Cardiac septum (tissue), 1 donor: ENCODE data around the gene TMEM89. TPM values are rescaled to one million over a fixed set of nuclear protein-coding genes. Genes with fewer than 3 reads are reported as not detected.

Experiments
- DNase-seq: peaks from one replicate; pipeline ENCODE4 v3.0.0-alpha.2; 2020; ENCODE audit warnings: low spot score
- intact Hi-C: fragments of 100-400 bp; cut with DNase I; formaldehyde crosslinking; loops from one replicate; pipeline ENCODE4 v1.14.0; 2022
- total RNA-seq: library from RNA; stranded (reverse); fragmentation: NEBNext Ultra II Directional; extraction: Animal tissue kit (Norgen Biotek cat#: 25700); gene quantifications from one replicate; pipeline ENCODE4 v1.2.1, GENCODE V29; 2021
- donor health status: DM: no; HTN: no; CAD: no.

Gene TMEM89
- total RNA-seq, 1 donor from 2014 or later = not detected

DNA sequence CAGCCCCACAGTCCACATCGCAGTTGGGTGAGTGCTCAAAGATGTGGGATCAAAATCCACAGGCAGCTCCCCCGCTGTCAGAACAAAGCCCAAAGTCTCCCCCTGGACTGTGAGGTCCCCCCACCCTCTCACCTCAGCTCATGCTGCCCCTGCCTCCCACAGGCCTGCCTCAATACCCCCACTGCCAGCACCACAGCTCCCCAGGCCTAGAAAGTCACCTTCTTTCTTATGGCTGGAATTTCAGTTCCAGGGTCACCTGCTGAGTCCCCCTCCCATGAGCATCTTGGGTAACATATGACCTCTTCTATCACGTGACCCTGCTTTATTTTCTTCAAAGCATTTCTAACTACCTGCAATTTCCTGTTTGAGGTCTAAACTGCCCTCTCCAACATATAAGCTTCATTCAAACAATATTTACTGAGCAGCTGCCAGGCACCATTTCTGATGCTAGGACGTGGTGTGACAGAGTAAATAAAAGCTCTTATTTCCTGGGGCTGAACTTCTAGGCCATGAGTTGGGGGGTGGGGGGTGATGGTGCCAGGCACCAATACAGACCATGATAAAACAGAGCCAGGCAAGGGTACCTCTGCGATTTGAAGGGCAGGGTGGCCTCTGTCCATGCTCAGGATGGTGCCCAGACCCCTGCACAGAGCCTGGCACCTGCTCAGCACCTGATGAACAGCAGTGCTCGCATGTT is 2.4 kb upstream of the TMEM89 start:
- intact Hi-C loops = no loop called here
- no peak for DNase-seq

DNA sequence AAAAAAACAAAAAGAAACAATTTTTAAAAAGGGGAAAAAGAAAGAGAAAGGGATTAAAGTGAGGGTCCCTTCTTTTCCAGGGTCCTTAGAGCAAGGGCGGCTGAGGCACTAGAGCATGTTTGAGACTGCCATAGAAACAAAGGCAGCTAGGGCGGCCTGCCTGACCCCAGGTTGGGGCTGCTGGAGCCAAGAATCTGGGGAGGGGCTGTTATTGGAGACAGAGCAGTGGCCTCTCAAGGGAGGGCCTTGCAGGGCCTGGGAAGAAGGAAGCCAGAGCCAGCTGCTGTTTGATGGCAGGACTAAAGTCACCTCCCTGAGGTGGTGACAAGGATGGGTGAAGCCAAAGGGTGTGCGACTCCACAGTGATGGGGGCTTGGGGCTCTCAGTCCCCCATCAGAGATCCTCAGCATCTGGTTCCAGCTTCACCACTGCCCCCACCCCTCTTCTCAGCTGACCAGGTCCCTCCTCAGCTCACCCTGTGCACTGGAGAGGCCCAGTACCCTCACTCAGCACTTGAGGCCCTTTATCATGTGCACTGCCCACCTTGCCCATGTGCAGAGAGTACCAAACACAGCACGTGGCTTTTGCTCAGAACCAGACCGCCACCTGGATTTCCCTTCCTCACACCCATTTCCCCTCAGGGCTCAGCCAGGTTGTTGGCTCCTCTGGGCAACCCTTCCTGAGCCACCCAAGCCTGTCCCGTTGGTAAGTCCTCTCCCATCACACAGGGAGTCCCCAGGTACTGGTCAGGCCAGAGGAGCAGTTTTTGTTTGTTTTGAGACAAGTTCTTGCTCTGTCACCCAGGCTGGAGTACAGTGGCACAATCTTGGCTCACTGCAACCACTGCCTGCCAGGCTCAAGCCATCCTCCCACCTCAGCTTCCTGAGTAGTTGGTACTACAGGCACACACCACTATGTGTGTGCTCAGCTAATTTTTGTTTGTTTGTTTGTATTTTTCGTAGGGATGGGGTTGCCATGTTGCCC is 1.7 kb downstream of the TMEM89 start:
- DNase-seq = no peak
- intact Hi-C loops = no loop called here

DNA sequence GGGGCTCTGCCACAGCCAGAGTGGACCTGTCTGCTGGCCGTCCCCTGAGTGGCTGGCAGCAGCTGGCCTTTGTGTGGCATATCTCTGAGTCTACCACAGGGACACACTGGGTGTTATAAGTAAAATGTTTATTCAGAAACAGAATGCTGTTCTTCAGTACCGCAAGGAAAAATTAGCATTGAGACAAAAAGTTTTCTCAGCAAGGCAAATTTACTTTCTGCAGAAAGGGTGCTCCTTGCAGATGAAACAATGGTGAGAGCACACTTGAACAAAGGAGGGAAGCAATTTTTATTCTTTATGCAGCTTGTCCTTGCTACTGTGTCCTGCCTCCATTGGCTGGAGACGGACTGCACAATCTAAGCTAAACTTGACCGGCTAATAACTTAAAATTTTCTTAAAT is 4.0 kb downstream of the TMEM89 start:
- intact Hi-C loops = no loop called here
- no peak for DNase-seq

DNA sequence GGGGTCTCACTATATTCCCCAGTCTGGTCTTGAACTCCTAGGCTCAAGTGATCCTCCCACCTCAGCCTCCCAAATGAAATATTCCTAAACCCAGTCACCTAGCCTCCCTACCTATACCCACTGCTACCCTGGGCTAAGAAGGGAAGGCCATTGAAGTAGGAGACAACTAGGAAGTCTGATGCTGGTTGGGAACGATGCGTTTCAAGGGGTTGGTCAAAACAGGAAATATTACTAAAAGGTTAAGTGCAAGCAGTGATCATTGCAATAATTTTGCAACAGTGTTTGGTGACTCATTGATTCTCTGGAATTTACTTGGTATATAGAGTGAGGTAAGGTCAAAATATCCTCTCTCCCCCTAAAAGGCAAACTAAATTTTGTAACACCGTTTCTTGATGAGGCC is 7.5 kb downstream of the TMEM89 start:
- intact Hi-C loops = no loop called here
- DNase-seq = no peak

DNA sequence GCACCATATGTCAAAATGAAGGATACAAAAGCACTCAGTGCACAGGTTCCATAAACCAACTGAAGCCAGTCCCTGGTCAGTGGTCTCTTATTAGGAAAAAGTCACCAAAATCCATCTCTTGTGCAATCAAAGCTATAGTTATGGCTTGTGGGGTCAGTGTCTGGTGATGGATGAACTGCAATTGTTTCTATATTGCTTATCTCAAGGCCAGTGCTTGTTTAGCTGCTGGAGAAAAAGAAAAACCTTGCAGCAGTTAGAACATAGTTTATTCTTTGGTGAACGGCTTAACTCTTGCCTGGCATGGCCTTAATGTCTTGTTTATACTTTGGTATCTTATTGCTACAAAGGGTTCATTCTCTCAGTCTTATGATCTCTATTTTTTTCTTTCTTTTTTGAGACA is 9.3 kb downstream of the TMEM89 start:
- no peak for DNase-seq
- intact Hi-C loops = no loop called here

DNA sequence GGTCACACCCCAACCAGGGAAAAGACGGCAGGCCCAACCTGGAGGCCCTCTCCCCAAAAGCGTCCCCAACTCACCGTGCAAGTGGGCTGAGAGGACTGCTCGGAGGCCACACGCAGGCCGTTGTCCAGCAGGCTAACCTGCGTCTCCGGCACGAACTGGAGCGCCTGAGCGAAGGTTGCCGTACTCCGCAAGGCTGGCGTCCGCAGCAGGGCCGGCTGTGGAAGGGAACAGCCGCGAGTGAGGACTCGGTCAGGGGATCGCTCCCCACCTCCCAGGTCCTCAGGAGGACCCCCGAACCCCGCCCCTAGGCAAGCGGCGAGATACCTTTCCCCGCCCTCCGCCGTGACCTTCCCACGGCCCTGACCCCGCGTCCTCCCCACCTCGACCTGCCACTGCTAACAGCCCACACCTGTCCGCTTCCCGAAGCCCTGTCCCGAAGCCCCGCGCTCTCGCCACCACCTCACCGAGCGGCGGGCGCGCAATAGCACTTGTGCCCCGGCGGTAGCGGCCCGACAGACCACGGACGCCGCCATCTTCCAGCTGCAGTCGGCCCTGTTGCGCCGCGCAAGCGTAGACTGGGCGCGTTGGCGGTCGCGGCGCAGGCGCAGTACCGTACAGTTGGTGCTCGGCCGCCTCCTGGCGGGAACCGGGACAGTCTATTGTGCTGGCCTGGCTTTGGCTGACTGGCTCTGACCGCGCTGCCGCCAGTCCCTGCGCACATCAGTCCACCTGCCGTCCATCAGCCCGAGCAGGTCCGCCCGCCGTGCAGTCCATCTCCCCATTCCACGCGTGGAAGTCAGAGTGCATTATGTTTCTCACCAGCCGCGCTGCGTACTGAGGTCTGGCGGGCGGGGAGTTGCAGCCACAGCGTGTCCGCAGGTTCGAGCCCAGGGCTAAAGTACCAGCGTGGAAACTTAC is 12.2 kb downstream of the TMEM89 start, which contains the start of gene UQCRC1:
Gene UQCRC1 (minus strand): TSS at position 559 of the 918 bp plus-strand sequence. CDS start 26 bp downstream, at position 533.
- peak; percentile 97 for DNase-seq
- intact Hi-C loops = loop anchor here (2.0 kb wide), 2 partner anchors 25 to 51 kb away; partner anchors contain the start of gene SLC26A6

DNA sequence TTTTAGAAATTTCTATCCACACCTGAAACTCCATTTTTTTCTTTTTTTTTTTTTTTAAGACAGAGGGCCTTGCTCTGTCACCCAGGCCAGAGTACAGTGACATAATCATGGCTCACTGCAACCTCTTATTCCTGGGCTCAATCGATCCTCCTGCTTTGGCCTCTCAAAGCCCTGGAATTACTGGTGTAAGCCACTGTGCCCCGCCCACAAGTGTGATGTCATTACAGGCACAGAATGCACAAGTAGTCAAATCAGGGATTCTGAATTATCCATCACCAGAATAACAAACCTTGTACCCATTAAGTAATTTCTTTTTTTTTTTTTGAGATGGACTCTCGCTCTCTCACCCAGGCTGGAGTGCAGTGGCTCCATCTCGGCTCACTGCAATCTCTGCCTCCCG is 14.1 kb downstream of the TMEM89 start:
- DNase-seq = no peak
- intact Hi-C loops = no loop called here

DNA sequence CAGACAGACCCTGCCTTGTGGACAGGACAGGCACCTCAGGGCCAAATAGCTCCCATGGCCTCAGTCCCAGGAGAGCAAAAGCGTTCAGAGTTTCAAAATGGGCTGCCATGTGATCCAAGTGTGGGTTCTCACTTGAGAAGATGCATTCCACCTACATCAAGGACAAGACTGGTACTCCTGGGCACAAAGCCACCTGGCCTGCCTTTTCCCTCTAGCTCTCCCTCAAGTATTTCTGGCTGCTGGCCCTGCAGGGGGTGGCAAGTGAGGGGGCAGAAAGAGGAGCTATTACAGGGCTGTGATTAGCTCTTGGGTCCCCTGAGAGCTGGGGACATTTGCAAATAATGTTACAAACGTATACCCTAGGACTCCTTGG is 20.0 kb downstream of the TMEM89 start:
- intact Hi-C loops = loop anchor here (2.0 kb wide), 1 partner anchor 43 kb away; no protein-coding TSS in a partner anchor
- peak; percentile 86 for DNase-seq

DNA sequence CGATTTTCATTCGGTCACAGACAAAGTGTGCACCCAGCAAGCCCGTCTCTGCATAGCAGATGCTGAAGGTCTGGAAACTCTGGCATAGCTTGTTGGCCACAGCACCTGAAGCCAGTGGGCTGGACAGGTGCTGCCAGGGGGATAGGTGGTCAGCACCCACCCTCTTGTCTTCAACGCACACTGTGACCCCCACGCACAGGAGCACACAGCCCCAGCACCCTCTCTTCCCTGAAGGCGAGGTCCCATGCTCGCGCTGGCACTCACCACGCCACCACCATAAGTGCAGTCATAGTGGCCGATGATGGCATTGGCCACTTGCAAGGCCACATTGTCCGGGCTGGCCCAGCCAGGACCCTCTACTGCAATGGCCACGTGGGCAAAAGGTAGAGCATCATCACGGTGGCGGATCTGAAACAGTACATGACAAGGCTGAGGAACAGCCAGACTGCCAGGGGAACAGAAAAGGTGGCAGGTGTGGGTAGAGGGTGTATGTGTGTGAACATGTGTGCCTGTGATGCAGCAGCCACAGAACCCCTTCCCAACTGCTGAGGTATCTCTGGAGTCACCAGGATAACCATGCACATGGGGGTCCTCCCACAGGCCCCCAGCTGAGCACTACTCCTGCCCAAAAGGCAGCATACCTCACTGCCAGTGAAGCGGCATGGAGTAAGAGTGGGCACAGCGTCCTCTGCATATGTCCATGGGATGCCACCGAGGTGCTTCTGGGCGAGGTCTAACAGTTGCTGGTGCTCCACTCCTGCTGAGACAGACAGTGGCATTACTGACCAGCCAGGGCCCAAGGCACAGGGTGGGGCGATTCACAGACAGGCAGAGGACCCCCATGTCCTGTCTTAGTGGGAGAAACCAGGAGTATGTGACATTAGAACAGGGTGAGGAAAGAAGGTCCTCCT is 20.6 kb downstream of the TMEM89 start:
- intact Hi-C loops = loop anchor here (2.0 kb wide), 1 partner anchor 42 kb away; no protein-coding TSS in a partner anchor
- no peak for DNase-seq

DNA sequence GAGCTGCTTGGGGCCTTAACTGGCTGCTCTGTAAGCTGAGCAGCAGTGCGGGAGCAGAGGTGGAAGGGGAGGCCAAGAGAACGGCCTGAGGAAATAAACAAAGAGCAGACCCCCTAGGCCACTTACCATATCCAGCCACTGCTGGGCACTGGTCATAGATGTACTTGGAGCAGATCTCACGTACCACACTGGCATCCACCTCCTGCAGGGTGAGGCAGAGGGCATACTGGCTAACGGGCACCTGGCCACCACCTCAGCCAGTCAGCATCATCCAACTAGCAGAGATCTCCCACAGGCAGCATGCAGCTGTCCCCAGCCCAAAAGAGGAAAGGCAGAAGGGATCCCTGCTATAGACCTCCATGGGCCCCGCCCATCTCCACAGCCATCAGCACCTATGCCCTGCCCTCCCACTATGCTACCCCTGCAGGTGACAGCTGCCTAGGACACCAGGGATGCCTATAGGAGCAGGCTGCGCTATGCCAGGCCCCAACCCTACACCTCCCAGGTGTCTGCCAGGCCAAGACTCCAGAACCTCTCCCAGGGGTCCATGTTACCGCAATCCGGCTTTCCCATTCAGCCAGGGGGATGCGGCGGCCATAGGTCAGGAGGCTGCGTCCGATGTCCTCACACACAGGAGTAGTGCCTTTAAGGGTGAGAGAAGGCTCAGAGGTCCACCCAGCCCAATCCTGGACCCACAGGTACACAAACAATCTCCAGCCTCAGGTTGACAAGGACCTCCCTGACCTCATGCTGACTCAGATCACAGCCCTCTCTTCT is 21.9 kb downstream of the TMEM89 start:
- intact Hi-C loops = loop anchor here (2.0 kb wide), 1 partner anchor 41 kb away; no protein-coding TSS in a partner anchor
- DNase-seq = no peak

DNA sequence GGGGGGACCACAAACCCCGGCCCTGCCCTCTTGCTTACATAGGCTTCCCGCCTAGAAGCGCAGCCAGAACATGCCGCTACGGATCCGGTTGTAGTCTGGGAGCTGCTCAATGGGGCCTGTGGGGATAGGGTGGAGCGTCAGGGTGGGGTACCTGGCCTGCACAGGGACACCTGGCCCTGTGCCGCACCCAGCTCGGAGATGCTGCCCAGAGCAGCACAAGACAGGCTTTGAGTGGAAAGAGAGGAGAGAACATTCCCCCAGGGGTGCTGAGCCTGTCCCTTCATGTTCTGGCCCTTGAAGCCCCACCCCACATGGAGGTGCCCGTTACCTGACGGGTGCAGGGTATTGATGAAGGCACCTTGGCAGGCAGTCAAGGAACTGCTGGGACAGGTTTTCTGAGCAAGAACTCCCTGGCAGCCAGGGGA is 22.5 kb downstream of the TMEM89 start:
- no peak for DNase-seq
- intact Hi-C loops = no loop called here

DNA sequence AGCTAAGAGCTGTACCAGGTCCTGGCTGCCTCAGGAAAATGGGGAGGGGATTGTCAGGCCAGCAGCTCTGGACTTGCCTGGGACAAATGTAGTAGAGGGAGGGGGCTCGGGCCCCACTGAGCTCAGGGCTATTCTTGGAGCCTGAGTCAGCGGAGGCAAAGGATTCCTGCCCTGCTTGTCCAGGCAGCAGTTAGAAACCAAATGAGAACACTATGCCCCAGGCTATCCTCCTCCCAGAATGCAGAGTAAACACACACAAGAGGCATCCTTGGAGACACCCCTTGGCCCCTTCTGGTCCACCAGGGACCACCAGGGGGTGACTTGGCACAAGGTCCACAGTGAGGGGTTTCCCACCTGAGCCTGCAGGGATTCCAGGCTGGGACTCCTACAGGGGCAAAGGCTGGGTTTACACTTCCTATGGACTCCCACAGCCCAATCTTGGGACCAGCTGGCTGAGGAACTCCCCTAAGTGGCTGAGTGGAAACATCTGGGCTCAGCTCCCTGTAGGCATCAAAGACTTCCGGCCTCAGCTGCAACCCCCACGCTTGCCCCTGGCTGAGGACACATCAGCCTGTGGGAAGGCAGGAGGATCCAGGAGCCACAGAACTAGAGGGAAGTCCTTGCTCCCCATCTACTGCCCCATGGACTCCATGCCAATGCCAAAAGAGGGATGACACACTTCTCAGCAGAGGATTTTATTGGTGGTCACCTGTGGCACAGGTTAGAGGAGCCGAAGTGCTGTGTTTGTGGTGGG is 23.1 kb downstream of the TMEM89 start:
- intact Hi-C loops = no loop called here
- DNase-seq = peak; percentile 88

DNA sequence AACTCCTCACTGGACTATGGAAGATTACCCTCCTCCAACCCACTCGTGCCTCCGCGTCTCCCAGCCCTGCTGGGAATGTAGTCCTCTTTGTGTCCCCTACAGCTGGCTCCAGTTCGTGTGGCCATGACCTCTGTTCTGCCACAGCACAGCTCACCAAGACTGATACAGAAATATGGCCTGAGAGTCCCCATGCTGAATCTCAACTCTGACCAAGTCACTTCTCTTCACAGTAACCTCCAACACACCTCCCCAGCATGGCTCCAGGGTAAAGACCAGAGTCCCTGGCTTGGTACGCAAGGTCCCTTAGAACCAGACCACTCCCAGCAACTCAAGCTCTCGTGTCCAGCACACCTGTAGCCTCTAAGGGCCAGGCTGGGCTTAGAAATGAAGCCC is 24.2 kb downstream of the TMEM89 start:
- intact Hi-C loops = no loop called here
- no peak for DNase-seq

DNA sequence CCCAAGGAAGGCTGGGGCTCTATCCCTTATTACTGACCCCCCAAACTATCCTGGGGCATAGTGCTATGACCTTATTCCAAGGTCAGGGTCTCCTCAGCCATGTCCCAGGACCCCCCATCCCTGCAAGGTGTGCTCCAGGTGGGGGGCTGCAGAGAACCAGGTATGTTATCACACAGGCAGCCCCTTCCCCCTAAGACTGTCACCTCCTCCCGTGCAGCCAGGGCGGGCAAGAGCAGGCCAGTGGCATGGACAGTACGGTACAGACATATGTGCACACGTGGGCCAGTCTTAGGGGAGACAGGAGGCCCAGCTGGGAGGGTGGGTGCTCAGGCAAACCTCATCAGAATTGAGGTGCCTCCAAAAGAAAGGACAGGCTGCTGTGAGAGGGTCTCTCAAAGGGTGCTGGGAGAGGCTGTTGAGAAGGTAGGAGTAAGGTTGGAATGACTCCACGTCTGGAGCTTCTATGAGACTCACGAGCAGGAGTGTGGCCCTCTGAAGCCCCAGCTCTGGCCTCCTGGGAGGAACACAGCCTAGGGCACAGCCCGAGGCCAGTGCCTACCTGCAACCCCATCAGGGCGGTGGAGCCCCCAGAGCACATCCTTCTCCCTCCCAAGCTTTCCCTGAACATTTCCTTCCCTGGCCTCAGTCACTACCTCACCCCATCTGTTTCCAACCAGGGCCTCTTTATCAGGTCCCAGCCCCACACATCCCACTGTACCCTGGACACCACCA is 24.7 kb downstream of the TMEM89 start:
- no peak for DNase-seq
- intact Hi-C loops = no loop called here

DNA sequence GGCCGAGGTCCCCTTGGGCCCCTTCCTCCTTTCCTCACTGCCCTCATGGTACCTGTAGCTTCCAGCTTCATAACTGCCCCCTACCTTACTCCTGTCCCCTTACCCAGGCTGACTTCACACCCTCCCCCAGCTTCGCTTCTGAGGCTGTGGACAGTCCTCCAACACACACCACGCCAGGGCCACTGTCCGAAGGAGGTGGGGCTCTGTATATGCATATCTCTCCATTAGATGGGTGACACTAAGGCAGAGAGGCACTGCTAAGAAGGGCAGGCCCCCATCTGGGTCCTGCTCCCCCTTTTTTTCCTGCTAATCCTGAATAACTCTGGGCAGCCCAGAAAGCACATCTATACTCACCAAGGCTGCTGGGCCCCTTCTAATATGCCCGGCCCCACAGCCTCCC is 25.4 kb downstream of the TMEM89 start:
- no peak for DNase-seq
- intact Hi-C loops = no loop called here

DNA sequence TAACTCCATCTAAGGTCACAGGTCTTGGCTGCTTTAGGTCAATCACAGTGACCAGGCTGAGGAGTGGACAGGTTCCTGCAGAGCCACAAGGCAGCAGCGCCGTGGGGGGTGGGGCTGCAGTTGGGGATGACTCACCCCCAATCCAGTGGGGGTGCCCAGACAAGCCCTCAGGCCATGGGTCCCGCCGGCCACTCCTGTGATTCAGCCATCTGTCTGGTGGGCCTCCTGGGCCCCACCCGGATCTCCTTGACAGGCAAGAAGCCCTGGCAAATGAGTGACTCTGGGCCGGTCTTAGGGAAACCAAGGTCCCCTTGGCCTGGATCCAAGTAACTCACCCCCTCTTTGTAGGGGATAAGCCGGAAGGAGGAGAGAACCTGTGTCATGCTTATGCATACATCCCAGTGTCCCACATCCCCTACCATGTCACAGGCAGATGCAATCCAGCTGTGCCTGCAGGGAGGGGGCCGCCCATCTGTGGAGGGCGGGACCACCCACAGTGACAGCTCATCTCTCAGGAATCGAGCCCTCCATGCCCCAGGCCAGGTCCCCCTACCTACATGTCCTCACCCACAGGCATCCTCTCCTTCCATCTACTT is 25.9 kb downstream of the TMEM89 start:
- no peak for DNase-seq
- intact Hi-C loops = no loop called here
